HepG2 (cell line): Measurements from ENCODE around the gene TNKS1BP1. TPM values are rescaled to one million over a fixed set of nuclear protein-coding genes. Genes with fewer than 3 reads are reported as not detected.

ENCODE experiments used
- ATAC-seq: fragments of 200-7000 bp; cut with Tn5 transposase; 3 replicates; pipeline ENCODE4 v1.9.1; 2020; ENCODE audit warnings: mild to moderate bottlenecking, moderate library complexity
- BruUV-seq: library from RNA; stranded (reverse); fragments of 400-500 nt; replicated peaks from 2 replicates; lab custom pipeline; 2021; lab: Mats Ljungman, UMichigan
- CTCF ChIA-PET: fragments of 300-600 bp; formaldehyde crosslinking; extraction: SDS; loops from one replicate; lab custom pipeline; 2021; ENCODE audit warnings: low total read pairs, inconsistent platforms, low intra/inter-chr PET ratio; lab: Yijun Ruan, JAX
- POLR2A ChIA-PET: fragments of 350-600 bp; sonication (Branson Sonifier 250); formaldehyde crosslinking; loops from one replicate; lab custom pipeline; 2020; ENCODE audit warnings: antibody characterized with exemption, inconsistent platforms; lab: Yijun Ruan, JAX
- DNase-seq: peaks from one replicate; pipeline ENCODE4 v3.0.0-alpha.2; 2015; ENCODE audit warnings: low spot score
- FAIRE-seq: peaks from 3 replicates; lab custom pipeline; 2011; peaks lifted over from hg19 to GRCh38; lab: Jason Lieb, UNC
- H2AFZ ChIP-seq: one replicate; pipeline ENCODE4 v1.6.1; 2011; ENCODE audit warnings: low read length, inconsistent platforms
- H3K27ac ChIP-seq: fragments of 300-600 bp; 3 replicates; pipeline ENCODE4 v1.8.0; 2011; ENCODE audit warnings: mixed run types, mild to moderate bottlenecking, mixed read lengths, low read length, inconsistent platforms; ENCODE audit not compliant: insufficient read depth; ENCODE audit errors: extremely low read length
- H3K27me3 ChIP-seq, 2 experiments: fragments of 200-600 bp in 1 of 2; 2 replicates in 1 of 2; 3 replicates in 1 of 2; pipeline versions ENCODE4 v1.6.0 to v1.8.0; 2011; ENCODE audit warnings: low read length in 2 of 2, mild to moderate bottlenecking in 2 of 2, moderate library complexity in 2 of 2, inconsistent platforms in 1 of 2; ENCODE audit not compliant: insufficient read depth in 2 of 2, control insufficient read depth in 1 of 2
- H3K36me3 ChIP-seq, 2 experiments: fragments of 200-600 bp in 1 of 2; replicated peaks in 1 of 2; 2 replicates in 1 of 2; 3 replicates in 1 of 2; pipeline versions ENCODE4 v1.5.1 to v1.8.0; 2011; ENCODE audit warnings: low read length in 2 of 2, inconsistent platforms in 1 of 2; ENCODE audit not compliant: insufficient read depth in 2 of 2, control insufficient read depth in 1 of 2
- H3K4me1 ChIP-seq: 2 replicates; pipeline ENCODE4 v1.5.1; 2012; ENCODE audit warnings: low read length, inconsistent platforms; ENCODE audit not compliant: insufficient read depth
- H3K4me2 ChIP-seq: 2 replicates; pipeline ENCODE4 v1.6.0; 2011; ENCODE audit warnings: low read depth, low read length, inconsistent platforms
- H3K4me3 ChIP-seq, 3 experiments: fragments of 200-600 bp in 1 of 3; sonication (generic), shearing (Covaris generic) in 1 of 3; replicated peaks in 1 of 3; 2 replicates each; pipeline ENCODE4 v1.5.1; 2011 to 2016; ENCODE audit warnings: low read length in 3 of 3, inconsistent platforms in 2 of 3, low read depth in 2 of 3, mild to moderate bottlenecking in 2 of 3, control low read depth in 1 of 3, mixed read lengths in 1 of 3; ENCODE audit not compliant: insufficient read depth in 1 of 3
- H3K79me2 ChIP-seq: one replicate; pipeline ENCODE4 v1.6.1; 2011; ENCODE audit warnings: low read length, inconsistent platforms; ENCODE audit not compliant: insufficient read depth
- H3K9ac ChIP-seq: 2 replicates; pipeline ENCODE4 v1.6.0; 2011; ENCODE audit warnings: mild to moderate bottlenecking, low read depth, low read length, inconsistent platforms; ENCODE audit not compliant: insufficient read depth
- H3K9me3 ChIP-seq: 2 replicates; pipeline ENCODE4 v1.5.1; 2012; ENCODE audit warnings: mild to moderate bottlenecking, low read length
- H4K20me1 ChIP-seq: 2 replicates; pipeline ENCODE4 v1.6.0; 2011; ENCODE audit warnings: inconsistent platforms, mild to moderate bottlenecking, low read length, moderate library complexity; ENCODE audit not compliant: insufficient read depth
- ATF7-NPFF ChIP-seq: sonication (generic); formaldehyde crosslinking; IDR thresholded peaks from 2 replicates; pipeline ENCODE4 v1.8.1; 2023; ENCODE audit warnings: mild to moderate bottlenecking, low read depth, missing genetic modification reagents, moderate library complexity
- CTCF ChIP-seq: sonication (generic); formaldehyde crosslinking; IDR thresholded peaks from 2 replicates; pipeline ENCODE4 v1.5.0; 2020; ENCODE audit warnings: mild to moderate bottlenecking, missing genetic modification reagents, moderate library complexity
- NR2F1 ChIP-seq, 2 experiments: fragments of 450-650 bp in 1 of 2; formaldehyde crosslinking in 1 of 2; IDR thresholded peaks; 2 replicates each; pipeline versions ENCODE4 v1.5.0 to v1.6.1; 2016 to 2020; ENCODE audit warnings: mild to moderate bottlenecking in 1 of 2, missing compliant biosample characterization in 1 of 2, missing genetic modification reagents in 1 of 2, moderate library complexity in 1 of 2
- PCBP1 ChIP-seq: fragments of 200-400 bp; formaldehyde crosslinking; IDR thresholded peaks from 2 replicates; pipeline ENCODE4 v1.6.1; 2017; ENCODE audit warnings: mild to moderate bottlenecking, low read depth, low read length, borderline replicate concordance
- PREB ChIP-seq: sonication (generic); formaldehyde crosslinking; IDR thresholded peaks from 2 replicates; pipeline ENCODE4 v1.4.0; 2020; ENCODE audit warnings: missing genetic modification reagents
- REPIN1 ChIP-seq: sonication (generic); formaldehyde crosslinking; IDR thresholded peaks from 2 replicates; pipeline ENCODE4 v1.8.0; 2022; ENCODE audit warnings: missing genetic modification reagents, low read depth, mild to moderate bottlenecking, borderline replicate concordance
- TSC22D2 ChIP-seq: sonication (generic); formaldehyde crosslinking; IDR thresholded peaks from 2 replicates; pipeline ENCODE4 v1.5.1; 2020; ENCODE audit warnings: missing genetic modification reagents, mild to moderate bottlenecking, borderline replicate concordance
- ZNF232 ChIP-seq: sonication (generic); formaldehyde crosslinking; IDR thresholded peaks from 2 replicates; pipeline ENCODE4 v1.4.0; 2020; ENCODE audit warnings: missing genetic modification reagents, borderline replicate concordance
- WGBS: methylation state at CpG from one replicate; pipeline ENCODE4 v1.1.6; 2017; ENCODE audit warnings: low lambda C conversion rate; 5-methylcytosine and 5-hydroxymethylcytosine counted together
- in situ Hi-C: cut with HindIII; loops from 2 replicates; pipeline ENCODE4 v1.10.0; 2017; ENCODE audit warnings: low pct_unique_long_range_greater_than_20kb; ENCODE audit not compliant: extremely low pct_ligation_motif_present
- intact Hi-C: fragments of 100-400 bp; cut with micrococcal nuclease; formaldehyde crosslinking; loops from one replicate; pipeline ENCODE4 v1.10.0; 2022; ENCODE audit not compliant: unreplicated experiment
- polyA plus RNA-seq, 8 experiments: library from polyadenylated mRNA; depleted of rRNA in 3 of 8; stranded (reverse) in 7 of 8; unstranded in 1 of 8; fragments of >200 nt; fragmentation: Illumina TruSeq in 4 of 8; extraction: Trizol in 4 of 8; gene quantifications; 2 replicates each; pipeline versions ENCODE4 v1.2.1 to v1.2.3, GENCODE V29; 2011 to 2016; ENCODE audit warnings: low read depth in 4 of 8, missing spikeins in 1 of 8, mixed read lengths in 1 of 8; ENCODE audit not compliant: insufficient read depth in 1 of 8
- total RNA-seq, 5 experiments: library from RNA; depleted of rRNA; stranded (reverse); fragments of >200 nt; fragmentation: Illumina TruSeq; extraction: Trizol; gene quantifications; 2 replicates each; pipeline ENCODE4 v1.2.3, GENCODE V29; 2016; ENCODE audit warnings: low read depth in 1 of 5

Gene TNKS1BP1
- total and polyA plus RNA-seq, 2 of the 13 experiments (the other 11 are each of a cell fraction or from before 2014, with no cell fraction given): 13.7 to 15.0 TPM

DNA sequence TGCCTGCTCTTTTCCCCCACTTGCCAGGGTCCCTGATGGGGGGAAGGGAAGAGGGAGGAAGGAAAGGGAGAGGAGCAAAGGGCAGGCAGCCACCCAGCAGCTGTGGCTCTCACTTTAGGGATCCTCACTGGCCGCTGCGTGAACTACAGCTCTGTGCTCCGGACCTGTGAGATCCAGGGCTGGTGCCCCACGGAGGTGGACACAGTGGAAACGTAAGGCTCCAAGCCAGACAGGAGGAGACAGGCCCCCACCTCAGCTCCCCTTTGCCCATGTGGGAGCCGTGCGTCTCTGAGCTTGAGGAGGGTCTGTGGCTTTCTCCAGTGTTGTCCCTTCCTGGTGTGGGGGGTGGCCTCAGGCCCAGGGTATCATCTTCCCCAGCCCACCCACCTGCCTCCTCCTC lies 23.3 kb upstream of the TNKS1BP1 start:
- CTCF ChIA-PET: no interaction called here
- 3% methylated on average over 5 of the region's 7 CpGs for WGBS
- no peaks in the 10 kb centered on the region for H3K9me3 ChIP-seq
- DNase-seq: no peak
- intact Hi-C loops (loop anchor here (5.0 to 10.0 kb wide), 2 partner anchors 71 to 213 kb away; no protein-coding TSS in a partner anchor), in situ Hi-C loops (loop anchor here (5.0 to 10.0 kb wide), 4 partner anchors 109 to 294 kb away; partner anchors contain the start of genes TIMM10 and UBE2L6)
- POLR2A ChIA-PET: no interaction called here
- H3K4me1 ChIP-seq: peaks cover 53% of the 10 kb centered on the region
- no peak for FAIRE-seq
- no TSS peak for BruUV-seq
- H4K20me1 ChIP-seq: no peaks in the 10 kb centered on the region
- H3K4me3 ChIP-seq: no peak overlapping the region
- H3K79me2 ChIP-seq: no peaks in the 10 kb centered on the region
- H3K36me3 ChIP-seq: no peaks in the 10 kb centered on the region
- H3K9ac ChIP-seq: peak overlapping the region; percentile 11; the same call in 1 of the 2 replicates
- TF ChIP-seq NR2F1 (CRISPR knock-in tag; IDR thresholded peaks at IDR 0.05): no peak
- no peak for TF ChIP-seq TSC22D2 (CRISPR knock-in tag)
- TF ChIP-seq ZNF232 (CRISPR knock-in tag): no peak
- TF ChIP-seq ATF7-NPFF: no peak
- TF ChIP-seq PCBP1: 0 out of 2 replicates have a peak, but pooled peaks have one; percentile 31
- TF ChIP-seq REPIN1: no peak
- peak; percentile 10; the same call in 1 of the 2 replicates for TF ChIP-seq CTCF (CRISPR knock-in tag)
- TF ChIP-seq PREB (CRISPR knock-in tag): no peak
- H2AFZ ChIP-seq: no peak overlapping the region
- peak; percentile 63 for ATAC-seq
- H3K4me2 ChIP-seq: peak overlapping the region; percentile 59
- no peak overlapping the region for H3K27ac ChIP-seq
- peaks cover 1 to 19% of the 10 kb centered on the region in 2 experiments; a peak in 4 of 5 replicates for H3K27me3 ChIP-seq
